HepG2 (cell line): Measurements from ENCODE around the gene AQP5. TPM values are rescaled to one million over a fixed set of nuclear protein-coding genes. Genes with fewer than 3 reads are reported as not detected.
A peak's percentile ranks its signal among the peaks of the same experiment; 100 is the strongest.

Experiments
- AHDC1 ChIP-seq: sonication (generic); formaldehyde crosslinking; IDR thresholded peaks from 2 replicates; pipeline ENCODE4 v1.5.1; 2020; ENCODE audit warnings: mild to moderate bottlenecking, missing genetic modification reagents, borderline replicate concordance
- ARNT ChIP-seq: fragments of 450-650 bp; IDR thresholded peaks from 2 replicates; pipeline ENCODE4 v1.6.1; 2017
- ATF1 ChIP-seq: IDR thresholded peaks from 2 replicates; pipeline ENCODE4 v1.6.1; 2016; ENCODE audit warnings: mild to moderate bottlenecking, control low read depth
- CEBPZ ChIP-seq: IDR thresholded peaks from 2 replicates; pipeline ENCODE4 v1.6.1; 2012; ENCODE audit warnings: low read length, improper control_type of control experiment
- FOXC1 ChIP-seq: sonication (generic); formaldehyde crosslinking; IDR thresholded peaks from 2 replicates; pipeline ENCODE4 v1.8.0; 2022; ENCODE audit warnings: mild to moderate bottlenecking, missing genetic modification reagents, borderline replicate concordance
- HIC2 ChIP-seq: sonication (generic); formaldehyde crosslinking; IDR thresholded peaks from 2 replicates; pipeline ENCODE4 v1.9.0; 2022; ENCODE audit warnings: low read depth, missing genetic modification reagents
- HIVEP1 ChIP-seq: sonication (generic); formaldehyde crosslinking; IDR thresholded peaks from 2 replicates; pipeline ENCODE4 v1.4.0; 2020; ENCODE audit warnings: mild to moderate bottlenecking, missing genetic modification reagents
- RFX1 ChIP-seq: fragments of 450-650 bp; IDR thresholded peaks from 2 replicates; pipeline ENCODE4 v1.6.1; 2017
- SAP130 ChIP-seq: IDR thresholded peaks from 2 replicates; pipeline ENCODE4 v1.6.1; 2016; ENCODE audit warnings: low read depth
- ZFP41 ChIP-seq: sonication (generic); formaldehyde crosslinking; IDR thresholded peaks from 2 replicates; pipeline ENCODE4 v1.4.0; 2020; ENCODE audit warnings: mild to moderate bottlenecking, missing genetic modification reagents, borderline replicate concordance
- ZNF367 ChIP-seq: sonication (generic); formaldehyde crosslinking; IDR thresholded peaks from 2 replicates; pipeline ENCODE4 v1.4.0; 2020; ENCODE audit warnings: missing genetic modification reagents, borderline replicate concordance
- ZNF383 ChIP-seq: sonication (generic); formaldehyde crosslinking; IDR thresholded peaks from 2 replicates; pipeline ENCODE4 v1.4.0; 2020; ENCODE audit warnings: missing genetic modification reagents, mild to moderate bottlenecking, borderline replicate concordance
- ZNF850 ChIP-seq: sonication (generic); formaldehyde crosslinking; conservative IDR thresholded peaks from 2 replicates; pipeline ENCODE4 v1.9.0; 2021; ENCODE audit warnings: mild to moderate bottlenecking, missing genetic modification reagents
- polyA plus RNA-seq, 8 experiments: library from polyadenylated mRNA; depleted of rRNA in 3 of 8; stranded (reverse) in 7 of 8; unstranded in 1 of 8; fragments of >200 nt; fragmentation: Illumina TruSeq in 4 of 8; extraction: Trizol in 4 of 8; gene quantifications; 2 replicates each; pipeline versions ENCODE4 v1.2.1 to v1.2.3, GENCODE V29; 2011 to 2016; ENCODE audit warnings: low read depth in 4 of 8, missing spikeins in 1 of 8, mixed read lengths in 1 of 8; ENCODE audit not compliant: insufficient read depth in 1 of 8
- total RNA-seq, 5 experiments: library from RNA; depleted of rRNA; stranded (reverse); fragments of >200 nt; fragmentation: Illumina TruSeq; extraction: Trizol; gene quantifications; 2 replicates each; pipeline ENCODE4 v1.2.3, GENCODE V29; 2016; ENCODE audit warnings: low read depth in 1 of 5
- TF ChIP-seq, protein P1 (sequence below): sonication (generic); formaldehyde crosslinking; IDR thresholded peaks from 2 replicates; pipeline ENCODE4 v1.5.0; 2020; ENCODE audit warnings: missing genetic modification reagents

Gene AQP5
- total and polyA plus RNA-seq, 2 of the 13 experiments (the other 11 are each of a cell fraction or from before 2014, with no cell fraction given) = not detected

DNA sequence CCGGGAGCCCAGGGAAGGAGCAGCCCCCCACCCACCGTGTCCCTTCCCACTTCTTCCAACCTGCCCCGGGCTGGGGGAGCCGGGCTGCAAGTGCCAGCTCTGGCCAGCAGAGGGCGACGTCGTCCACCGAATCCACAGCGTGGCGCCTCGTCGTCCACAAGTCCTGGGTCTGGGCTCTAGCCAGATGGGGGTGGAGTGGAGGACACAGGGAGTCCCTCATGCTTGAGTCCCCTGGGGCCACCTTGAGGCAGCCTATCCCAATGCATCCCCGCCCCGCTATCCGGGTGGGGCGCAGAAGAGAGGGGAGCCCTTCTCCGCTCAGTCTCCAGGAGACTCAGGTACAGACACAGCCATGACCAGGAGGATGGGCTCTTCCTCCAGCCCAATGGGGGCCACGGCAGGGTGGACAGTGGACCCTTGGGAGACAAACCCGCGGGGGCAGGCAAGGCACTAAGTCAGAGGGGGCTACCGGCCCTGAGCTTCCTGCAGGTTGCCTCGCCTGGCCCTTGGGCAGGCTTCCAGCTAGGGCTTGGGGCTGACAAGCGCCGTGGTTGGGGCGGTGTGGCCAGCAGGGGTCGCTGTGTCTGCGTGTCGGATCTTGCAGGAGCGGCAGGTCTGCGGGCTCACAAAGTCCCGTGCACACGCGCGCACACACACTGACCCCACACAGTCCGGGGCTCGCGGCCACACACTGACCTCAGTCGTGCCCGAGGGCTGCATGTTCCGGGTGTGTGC is 5.5 kb downstream of the AQP5 start (continued):
- TF ChIP-seq AHDC1 (CRISPR knock-in tag) (no peak), RFX1 (no peak), ZNF850 (no peak), ZNF383 (CRISPR knock-in tag) (no peak), ZFP41 (CRISPR knock-in tag) (0 out of 2 replicates have a peak, but pooled peaks have one; percentile 60), CEBPZ (no peak), ZNF367 (CRISPR knock-in tag) (no peak), SAP130 (no peak), ATF1 (CRISPR knock-in tag) (no peak), FOXC1 (CRISPR knock-in tag) (peak; percentile 63; the same call in 1 of the 2 replicates), HIC2 (no peak), ARNT (no peak), HIVEP1 (peak; percentile 53)
- TF ChIP-seq, protein P1, sequence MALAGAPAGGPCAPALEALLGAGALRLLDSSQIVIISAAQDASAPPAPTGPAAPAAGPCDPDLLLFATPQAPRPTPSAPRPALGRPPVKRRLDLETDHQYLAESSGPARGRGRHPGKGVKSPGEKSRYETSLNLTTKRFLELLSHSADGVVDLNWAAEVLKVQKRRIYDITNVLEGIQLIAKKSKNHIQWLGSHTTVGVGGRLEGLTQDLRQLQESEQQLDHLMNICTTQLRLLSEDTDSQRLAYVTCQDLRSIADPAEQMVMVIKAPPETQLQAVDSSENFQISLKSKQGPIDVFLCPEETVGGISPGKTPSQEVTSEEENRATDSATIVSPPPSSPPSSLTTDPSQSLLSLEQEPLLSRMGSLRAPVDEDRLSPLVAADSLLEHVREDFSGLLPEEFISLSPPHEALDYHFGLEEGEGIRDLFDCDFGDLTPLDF (CRISPR knock-in tag) = no peak
